HepG2 (cell line): ENCODE results near the gene NWD2. TPM values are rescaled to one million over a fixed set of nuclear protein-coding genes. Genes with fewer than 3 reads are reported as not detected.

Experiments
- AHDC1 ChIP-seq: sonication (generic); formaldehyde crosslinking; IDR thresholded peaks from 2 replicates; pipeline ENCODE4 v1.5.1; 2020; ENCODE audit warnings: mild to moderate bottlenecking, missing genetic modification reagents, borderline replicate concordance
- FOXJ3 ChIP-seq: sonication (generic); formaldehyde crosslinking; IDR thresholded peaks from 2 replicates; pipeline ENCODE4 v1.4.0; 2020; ENCODE audit warnings: missing genetic modification reagents, mild to moderate bottlenecking, borderline replicate concordance
- FOXO1 ChIP-seq: sonication (generic); formaldehyde crosslinking; IDR thresholded peaks from 2 replicates; pipeline ENCODE4 v1.4.0; 2020; ENCODE audit warnings: missing genetic modification reagents
- FOXP4 ChIP-seq: sonication (generic); formaldehyde crosslinking; IDR thresholded peaks from 2 replicates; pipeline ENCODE4 v1.4.0; 2020; ENCODE audit warnings: missing genetic modification reagents
- HOXA3 ChIP-seq: sonication (generic); formaldehyde crosslinking; IDR thresholded peaks from 2 replicates; pipeline ENCODE4 v1.5.0; 2020; ENCODE audit warnings: missing genetic modification reagents
- MATR3 ChIP-seq: sonication (generic); formaldehyde crosslinking; IDR thresholded peaks from 2 replicates; pipeline ENCODE4 v1.4.0; 2020; ENCODE audit warnings: missing genetic modification reagents
- NFIC ChIP-seq: IDR thresholded peaks from 2 replicates; pipeline ENCODE4 v1.6.1; 2012; ENCODE audit warnings: mild to moderate bottlenecking, low read length, inconsistent platforms
- RXRB ChIP-seq: IDR thresholded peaks from 2 replicates; pipeline ENCODE4 v1.6.1; 2016; ENCODE audit warnings: borderline replicate concordance, missing genetic modification reagents, missing compliant biosample characterization
- ZNF512B ChIP-seq: sonication (generic); formaldehyde crosslinking; IDR thresholded peaks from 2 replicates; pipeline ENCODE4 v1.5.1; 2020; ENCODE audit warnings: missing genetic modification reagents, mild to moderate bottlenecking, borderline replicate concordance
- polyA plus RNA-seq, 8 experiments: library from polyadenylated mRNA; depleted of rRNA in 3 of 8; stranded (reverse) in 7 of 8; unstranded in 1 of 8; fragments of >200 nt; fragmentation: Illumina TruSeq in 4 of 8; extraction: Trizol in 4 of 8; gene quantifications; 2 replicates each; pipeline versions ENCODE4 v1.2.1 to v1.2.3, GENCODE V29; 2011 to 2016; ENCODE audit warnings: low read depth in 4 of 8, missing spikeins in 1 of 8, mixed read lengths in 1 of 8; ENCODE audit not compliant: insufficient read depth in 1 of 8
- total RNA-seq, 5 experiments: library from RNA; depleted of rRNA; stranded (reverse); fragments of >200 nt; fragmentation: Illumina TruSeq; extraction: Trizol; gene quantifications; 2 replicates each; pipeline ENCODE4 v1.2.3, GENCODE V29; 2016; ENCODE audit warnings: low read depth in 1 of 5

The NWD2 gene
- total and polyA plus RNA-seq, 2 of the 13 experiments (the other 11 are each of a cell fraction or from before 2014, with no cell fraction given): not detected

GRCh38 chr4:37425857-37426256 lies 181.3 kb downstream of the NWD2 start (continued):
- TF ChIP-seq ZNF512B (CRISPR knock-in tag) (0 out of 2 replicates have a peak, but pooled peaks have one; percentile 25), HOXA3 (CRISPR knock-in tag) (peak; percentile 21; the same call in 1 of the 2 replicates), MATR3 (CRISPR knock-in tag) (no peak), RXRB (CRISPR knock-in tag) (peak; percentile 45; the same call in 1 of the 2 replicates), FOXP4 (CRISPR knock-in tag) (peak; percentile 63), NFIC (peak; percentile 78; the same call in 1 of the 2 replicates), FOXO1 (peak; percentile 32; the same call in 1 of the 2 replicates), FOXJ3 (CRISPR knock-in tag) (peak; percentile 77; the same call in 1 of the 2 replicates), AHDC1 (peak; percentile 94)
